ENCODE results near the gene DSCAM. TPM values are rescaled to one million over a fixed set of nuclear protein-coding genes. Genes with fewer than 3 reads are reported as not detected.
"Not testable (repeated sequence)": the region's sequence is repeated elsewhere in the genome, so short reads cannot be mapped to it uniquely, and the experiment has no call there.

The DSCAM gene
- total and polyA plus RNA-seq, 12 donors, result under 0.01 to 0.11 (median 0.07) TPM; not detected in 5

DNA sequence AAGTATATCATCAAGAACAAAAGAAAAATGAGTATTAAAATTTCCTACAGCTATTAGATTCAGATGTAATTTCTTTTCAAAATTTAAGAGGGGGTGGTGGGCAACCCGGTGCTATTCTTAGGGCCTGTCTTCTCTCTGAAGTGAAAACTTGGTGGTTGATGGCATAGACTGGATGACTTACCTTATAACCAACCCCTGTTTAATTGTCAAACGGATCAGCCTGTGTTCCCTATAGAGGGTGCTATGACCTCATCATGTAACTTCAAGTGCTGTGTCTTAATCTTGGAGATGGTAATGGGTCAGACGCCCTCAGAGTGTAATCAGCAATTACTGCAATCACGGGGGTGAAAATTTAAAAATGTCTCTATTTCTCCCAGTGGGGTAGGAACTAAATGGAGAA is 803.5 kb downstream of the DSCAM start:
- 66 to 74% (median 71%) methylated on average over 4 of the region's 4 CpGs for WGBS, 4 donors
- Histone ChIP-seq H3K4me3 (no peak overlapping the region), H3K4me1 (replicated peaks in 1 of 2) (peaks cover 0 to 10% of the 10 kb centered on the region in 2 donors), H3K36me3 (replicated peaks in 1 of 2) (no peaks in the 10 kb centered on the region), H3K27ac (no peak overlapping the region), H3K9me3 (replicated peaks in 1 of 3) (no peaks in the 10 kb centered on the region), H3K27me3 (no peaks in the 10 kb centered on the region)
- intact Hi-C loops (cut with DNase I), result no loop called here
- DNase-seq, result no peak
- no peak for TF ChIP-seq POLR2A (IDR thresholded peaks at IDR 0.05)
- no peak for TF ChIP-seq CTCF (IDR thresholded peaks at IDR 0.05)

- intact Hi-C loops (cut with DNase I), result no loop called here
- TF ChIP-seq POLR2A (IDR thresholded peaks at IDR 0.05) (no peak), CTCF (IDR thresholded peaks at IDR 0.05) (no peak)
- Histone ChIP-seq H3K36me3 (replicated peaks in 1 of 2) (no peaks in the 10 kb centered on the region), H3K4me3 (no peak overlapping the region), H3K27ac (no peak overlapping the region), H3K4me1 (replicated peaks in 1 of 2) (no peaks in the 10 kb centered on the region), H3K9me3 (replicated peaks in 1 of 3) (no peaks in the 10 kb centered on the region), H3K27me3 (no peaks in the 10 kb centered on the region)
- DNase-seq, result no peak
- 90 to 93% (median 92%) methylated on average over 6 of the region's 6 CpGs for WGBS, 4 donors
These were observed 805.5 kb downstream of the DSCAM start for GRCh38 chr21:40041446-40041845.

DNA sequence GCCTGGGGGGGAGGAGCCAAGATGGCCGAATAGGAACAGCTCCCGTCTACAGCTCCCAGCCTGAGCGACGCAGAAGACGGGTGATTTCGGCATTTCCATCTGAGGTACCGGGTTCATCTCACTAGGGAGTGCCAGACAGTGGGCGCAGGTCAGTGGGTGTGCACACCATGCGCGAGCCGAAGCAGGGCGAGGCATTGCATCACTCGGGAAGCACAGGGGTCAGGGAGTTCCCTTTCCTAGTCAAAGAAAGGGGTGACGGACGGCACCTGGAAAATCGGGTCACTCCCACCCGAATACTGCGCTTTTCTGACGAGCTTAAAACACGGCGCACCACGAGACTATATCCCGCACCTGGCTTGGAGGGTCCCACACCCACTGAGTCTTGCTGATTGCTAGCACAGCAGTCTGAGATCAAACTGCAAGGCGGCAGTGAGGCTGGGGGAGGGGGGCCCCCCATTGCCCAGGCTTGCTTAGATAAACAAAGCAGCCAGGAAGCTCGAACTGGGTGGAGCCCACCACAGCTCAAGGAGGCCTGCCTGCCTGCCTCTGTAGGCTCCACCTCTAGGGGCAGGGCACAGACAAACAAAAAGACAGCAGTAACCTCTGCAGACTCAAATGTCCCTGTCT is 813.7 kb downstream of the DSCAM start:
- H3K36me3 ChIP-seq (replicated peaks in 1 of 2); intact Hi-C loops (cut with DNase I); H3K27ac ChIP-seq; H3K9me3 ChIP-seq (replicated peaks in 1 of 3); H3K27me3 ChIP-seq; DNase-seq; H3K4me1 ChIP-seq (replicated peaks in 1 of 2); H3K4me3 ChIP-seq: not testable (repeated sequence)
- 82 to 87% (median 85%) methylated on average over 17 to 25 of the region's 25 CpGs for WGBS, 4 donors

DNA sequence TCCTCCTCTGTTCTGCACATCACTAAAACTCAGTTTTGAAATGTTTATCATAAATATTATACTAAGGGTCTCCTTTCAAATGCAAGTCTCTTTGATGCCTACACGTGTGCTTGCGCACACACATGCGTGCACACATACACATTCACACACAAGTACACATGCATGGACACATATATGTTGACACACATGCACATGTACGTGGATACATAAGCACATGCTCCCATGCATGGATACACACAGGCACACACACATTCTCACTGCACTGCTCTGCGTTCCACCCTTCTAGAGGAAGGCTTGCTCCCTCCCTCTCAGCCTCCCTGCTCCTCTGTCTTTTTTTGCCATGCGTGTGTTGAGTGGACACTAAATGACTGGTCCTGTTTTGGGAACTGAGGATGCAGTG is 817.1 kb downstream of the DSCAM start:
- Histone ChIP-seq H3K4me3 (no peak overlapping the region), H3K27ac (no peak overlapping the region), H3K36me3 (replicated peaks in 1 of 2) (no peaks in the 10 kb centered on the region), H3K9me3 (replicated peaks in 1 of 3) (no peaks in the 10 kb centered on the region), H3K4me1 (replicated peaks in 1 of 2) (no peaks in the 10 kb centered on the region), H3K27me3 (no peaks in the 10 kb centered on the region)
- TF ChIP-seq POLR2A (IDR thresholded peaks at IDR 0.05), result no peak
- no peak for TF ChIP-seq CTCF (IDR thresholded peaks at IDR 0.05)
- DNase-seq, result no peak
- intact Hi-C loops (cut with DNase I), result no loop called here
- 90 to 95% (median 94%) methylated on average over 6 of the region's 6 CpGs for WGBS, 4 donors

- H3K36me3 ChIP-seq (replicated peaks in 1 of 2); DNase-seq; H3K9me3 ChIP-seq (replicated peaks in 1 of 3); H3K4me1 ChIP-seq (replicated peaks in 1 of 2); H3K4me3 ChIP-seq; H3K27me3 ChIP-seq; intact Hi-C loops (cut with DNase I); H3K27ac ChIP-seq: not testable (repeated sequence)
- WGBS, 4 donors, result 82 to 90% (median 88%) methylated on average over 15 to 19 of the region's 19 CpGs
These were observed 818.6 kb downstream of the DSCAM start for GRCh38 chr21:40028393-40028792.
